Measurements from ENCODE around the gene LGALS14. TPM values are rescaled to one million over a fixed set of nuclear protein-coding genes. Genes with fewer than 3 reads are reported as not detected.

LGALS14 gene
- total and polyA plus RNA-seq, 2 of the 8 experiments (the other 6 are each of a cell fraction or from before 2014, with no cell fraction given) = 0.50 to 0.77 TPM

DNA sequence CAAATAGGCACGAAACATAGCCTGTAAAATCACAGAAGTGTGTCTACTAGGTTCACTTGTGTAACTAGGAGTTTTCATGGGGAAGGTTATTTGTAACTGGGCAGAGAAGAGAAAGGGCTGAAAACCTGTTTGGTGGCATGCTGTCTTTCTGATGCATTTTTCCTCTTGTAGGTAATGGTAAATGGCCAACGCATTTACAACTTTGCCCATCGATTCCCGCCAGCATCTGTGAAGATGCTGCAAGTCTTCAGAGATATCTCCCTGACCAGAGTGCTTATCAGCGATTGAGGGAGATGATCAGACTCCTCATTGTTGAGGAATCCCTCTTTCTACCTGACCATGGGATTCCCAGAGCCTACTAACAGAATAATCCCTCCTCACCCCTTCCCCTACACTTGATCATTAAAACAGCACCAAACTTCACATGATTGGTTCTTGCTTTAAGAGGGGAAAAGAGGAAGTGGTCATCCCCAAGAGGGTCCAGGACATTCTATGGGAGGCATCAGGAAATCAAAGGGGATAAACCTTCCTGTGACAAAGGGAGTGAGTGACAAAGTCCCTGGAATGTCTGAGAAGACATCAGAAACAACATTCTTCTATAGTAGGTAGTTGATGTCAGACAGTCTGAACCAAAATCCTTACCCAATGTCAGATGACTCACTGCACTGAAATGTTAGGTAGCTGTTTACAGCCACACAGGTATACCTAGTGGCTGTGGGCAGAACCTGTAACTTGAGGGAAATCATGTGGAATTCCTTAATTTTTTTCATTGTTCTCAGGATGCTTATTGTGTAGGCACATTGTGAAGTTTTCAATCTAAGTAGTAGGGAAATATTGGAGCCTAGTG is 5.0 kb downstream of the LGALS14 start:
- Histone ChIP-seq H3K4me1 (replicated peaks in 1 of 4; ENCODE audit: control insufficient read depth in 3 of 4, insufficient read depth in 4 of 4, low read length in 3 of 4) (no peaks in the 10 kb centered on the region), H3K23me2 (ENCODE audit: low read depth, low read length) (no peaks in the 10 kb centered on the region), H2BK5ac (ENCODE audit: low read depth, low read length) (no peak overlapping the region), H4K91ac (replicated peaks; ENCODE audit: insufficient read length, low read length) (no peak overlapping the region), H3K27me3 (replicated peaks in 1 of 4; ENCODE audit: control insufficient read depth in 3 of 4, extremely low read depth in 1 of 4, insufficient read depth in 3 of 4, low read length in 3 of 4) (no peaks in the 10 kb centered on the region), H2BK20ac (ENCODE audit: low read length) (no peak overlapping the region), H2AFZ (ENCODE audit: low read length) (no peak overlapping the region), H3K9me3 (ENCODE audit: insufficient read depth in 2 of 2, low read depth in 1 of 2, low read length in 1 of 2) (no peaks in the 10 kb centered on the region), H4K5ac (ENCODE audit: insufficient read length, low read depth, low read length) (no peak overlapping the region), H3K4me2 (ENCODE audit: insufficient read depth in 1 of 2, low read depth in 2 of 2, low read length in 2 of 2) (no peak overlapping the region), H3K79me1 (ENCODE audit: low read depth, low read length) (no peaks in the 10 kb centered on the region), H3K79me2 (ENCODE audit: control insufficient read depth in 1 of 2, insufficient read depth in 2 of 2, low read length in 2 of 2) (no peaks in the 10 kb centered on the region), H2BK120ac (replicated peaks; ENCODE audit: low read depth, low read length) (no peak overlapping the region), H3K18ac (ENCODE audit: extremely low read depth, low read length) (no peak overlapping the region), H2AK5ac (ENCODE audit: low read depth, low read length) (no peak overlapping the region), H3K14ac (ENCODE audit: insufficient read length) (no peak overlapping the region), H3K36me3 (ENCODE audit: control insufficient read depth in 2 of 4, insufficient read depth in 4 of 4, low read length in 3 of 4) (no peaks in the 10 kb centered on the region), H4K20me1 (replicated peaks in 1 of 2; ENCODE audit: control insufficient read depth in 1 of 2, insufficient read depth in 2 of 2, low read length in 2 of 2) (no peaks in the 10 kb centered on the region), H3K23ac (ENCODE audit: insufficient read length) (no peak overlapping the region), H2BK12ac (ENCODE audit: low read depth, low read length) (no peak overlapping the region), H4K8ac (ENCODE audit: extremely low read depth, insufficient read depth, low read length) (no peak overlapping the region), H2BK15ac (ENCODE audit: low read length) (no peak overlapping the region), H3K27ac (ENCODE audit: low read depth, low read length) (no peak overlapping the region), H3K4me3 (ENCODE audit: extremely low read depth in 1 of 4, insufficient read depth in 2 of 4, low read depth in 3 of 4, low read length in 4 of 4) (no peak overlapping the region), H3K4ac (replicated peaks; ENCODE audit: insufficient read length, low read depth, low read length) (no peak overlapping the region), H3K9ac (replicated peaks in 1 of 4; ENCODE audit: extremely low read depth in 1 of 4, low read depth in 3 of 4, low read length in 3 of 4) (no peak overlapping the region), H3K56ac (replicated peaks; ENCODE audit: insufficient read length, low read depth, low read length) (no peak overlapping the region)
- no peak for FAIRE-seq
- WGBS, 2 experiments (ENCODE audit: extremely low coverage in 1 of 2, insufficient coverage in 1 of 2, insufficient read length in 1 of 2, insufficient replicate concordance in 2 of 2, low coverage in 1 of 2, low lambda C conversion rate in 2 of 2, missing lambda C conversion rate in 1 of 2) = 91% methylated on average over 5 of the region's 5 CpGs; no CpG with 5 or more reads in 1 of the 2 experiments
- ChIA-PET CTCF (ENCODE audit: partially characterized antibody) (no interaction called here), POLR2A (ENCODE audit: partially characterized antibody) (no interaction called here)
- DNase-seq (ENCODE audit: low read depth in 1 of 2, low spot score in 2 of 2) = no peak
- TF ChIP-seq E2F6 (IDR thresholded peaks at IDR 0.05) = no peak
- TF ChIP-seq POLR2A (IDR thresholded peaks at IDR 0.05; ENCODE audit: control extremely low read depth in 1 of 2, low read depth in 2 of 2, low read length in 2 of 2) = no peak
- no peak for TF ChIP-seq RXRA (IDR thresholded peaks at IDR 0.05; ENCODE audit: insufficient read depth, low read depth, low read length)
- no peak for TF ChIP-seq EP300 (IDR thresholded peaks at IDR 0.05; ENCODE audit: borderline replicate concordance in 1 of 2, low read depth in 2 of 2, low read length in 2 of 2)
- TF ChIP-seq NRF1 (IDR thresholded peaks at IDR 0.05; ENCODE audit: low read depth, low read length) = no peak
- TF ChIP-seq SIRT6 (IDR thresholded peaks at IDR 0.05; ENCODE audit: low read length) = no peak
- no peak for TF ChIP-seq SIN3A (conservative IDR thresholded peaks at IDR 0.05 in 1 of 2, IDR thresholded peaks at IDR 0.05 in 1 of 2; ENCODE audit: low read depth in 1 of 2, low read length in 2 of 2)
- TF ChIP-seq EGR1 (IDR thresholded peaks at IDR 0.05; ENCODE audit: borderline replicate concordance, low read depth, low read length) = no peak
- TF ChIP-seq RBBP5 (IDR thresholded peaks at IDR 0.05; ENCODE audit: borderline replicate concordance, low read depth, low read length) = no peak
- TF ChIP-seq POU5F1 (IDR thresholded peaks at IDR 0.05; ENCODE audit: low read depth, low read length) = no peak
- no peak for TF ChIP-seq FOSL1 (IDR thresholded peaks at IDR 0.05; ENCODE audit: insufficient read depth, low read depth, low read length)

All from H1 (cell line).